Measurements from ENCODE around the gene PPP1R36. TPM values are rescaled to one million over a fixed set of nuclear protein-coding genes. Genes with fewer than 3 reads are reported as not detected.

PPP1R36 gene
- total and polyA plus RNA-seq, 11 donors, result 0.11 to 1.0 (median 0.46) TPM; not detected in 5

- Histone ChIP-seq H3K4me1 (peaks cover 0 to 32% (median 7%) of the 10 kb centered on the region in 12 donors), H3K27ac (no peak overlapping the region), H3K9me3 (peaks cover 0 to 3% (median 0%) of the 10 kb centered on the region in 12 donors), H3K36me3 (no peaks in the 10 kb centered on the region), H3K4me3 (no peak overlapping the region), H3K27me3 (peaks cover 0 to 29% (median 0%) of the 10 kb centered on the region in 9 donors)
- ATAC-seq (no peak), DNase-seq (no peak)
- TF ChIP-seq POLR2A (IDR thresholded peaks at IDR 0.05) (no peak), CTCF (IDR thresholded peaks at IDR 0.05) (no peak)
- intact Hi-C loops (cut with DNase I), result loop anchor here in 4 of 10 donors (5.0 to 10.0 kb wide), 2 partner anchors 93 to 220 kb away; no protein-coding TSS in a partner anchor
- 73 to 83% (median 77%) methylated on average over 5 of the region's 5 CpGs for WGBS, 4 donors
These were observed 5.0 kb upstream of the PPP1R36 start for GRCh38 chr14:64544607-64545312.

GRCh38 chr14:64549016-64549415, 745 bp upstream of the PPP1R36 start:
- Histone ChIP-seq H3K9me3 (no peaks in the 10 kb centered on the region), H3K4me1 (peaks cover 0 to 19% (median 10%) of the 10 kb centered on the region in 12 donors), H3K36me3 (no peaks in the 10 kb centered on the region), H3K27me3 (peaks cover 0 to 18% (median 0%) of the 10 kb centered on the region in 9 donors), H3K27ac (no peak overlapping the region), H3K4me3 (no peak overlapping the region)
- DNase-seq, result no peak
- no peak for TF ChIP-seq CTCF (IDR thresholded peaks at IDR 0.05)
- no peak for TF ChIP-seq POLR2A (IDR thresholded peaks at IDR 0.05)
- intact Hi-C loops (cut with DNase I), result loop anchor here in 1 of 10 donors (10.0 kb wide), 1 partner anchor 216 kb away; no protein-coding TSS in a partner anchor
- WGBS, 4 donors, result 93 to 99% (median 98%) methylated on average over 1 of the region's 1 CpG
- ATAC-seq, result no peak

- Histone ChIP-seq H3K9me3 (no peaks in the 10 kb centered on the region), H3K27ac (no peak overlapping the region), H3K36me3 (no peaks in the 10 kb centered on the region), H3K4me1 (peaks cover 0 to 16% (median 10%) of the 10 kb centered on the region in 12 donors), H3K4me3 (peak overlapping the region in 3 of 12 donors; percentile 37 to 55 (median 53)), H3K27me3 (peaks cover 0 to 17% (median 0%) of the 10 kb centered on the region in 9 donors)
- intact Hi-C loops (cut with DNase I), result no loop called here
- no peak for DNase-seq
- no peak for TF ChIP-seq CTCF (IDR thresholded peaks at IDR 0.05)
- TF ChIP-seq POLR2A (IDR thresholded peaks at IDR 0.05), result no peak
- 66 to 72% (median 69%) methylated on average over 7 of the region's 7 CpGs for WGBS, 4 donors
- ATAC-seq, result no peak
These were observed 1.0 kb downstream of the PPP1R36 start for GRCh38 chr14:64550621-64551333.

GRCh38 chr14:64554556-64554955, 4.8 kb downstream of the PPP1R36 start:
- DNase-seq, result no peak
- WGBS, 4 donors, result 61 to 72% (median 67%) methylated on average over 4 of the region's 4 CpGs
- H3K27me3 ChIP-seq, result peaks cover 0 to 14% (median 0%) of the 10 kb centered on the region in 9 donors

More at GRCh38 chr14:64554556-64554955, 4.8 kb downstream of the PPP1R36 start:
- Histone ChIP-seq H3K27ac (no peak overlapping the region), H3K4me3 (no peak overlapping the region), H3K9me3 (no peaks in the 10 kb centered on the region), H3K36me3 (no peaks in the 10 kb centered on the region), H3K4me1 (peaks cover 0 to 12% (median 8%) of the 10 kb centered on the region in 12 donors)
- intact Hi-C loops (cut with DNase I), result no loop called here
- no peak for ATAC-seq
- no peak for TF ChIP-seq CTCF (IDR thresholded peaks at IDR 0.05)
- no peak for TF ChIP-seq POLR2A (IDR thresholded peaks at IDR 0.05)

Measured in heart left ventricle (tissue), 16 donors.